GM12872 (cell line): ENCODE data around the gene PPP1R7.

Experiments
- TF ChIP-seq, protein P1 (sequence below): IDR thresholded peaks from 3 replicates; pipeline ENCODE4 v1.5.1; 2011; ENCODE audit warnings: low read depth, mild to moderate bottlenecking, low read length, moderate library complexity; ENCODE audit not compliant: insufficient read depth

The PPP1R7 gene

DNA sequence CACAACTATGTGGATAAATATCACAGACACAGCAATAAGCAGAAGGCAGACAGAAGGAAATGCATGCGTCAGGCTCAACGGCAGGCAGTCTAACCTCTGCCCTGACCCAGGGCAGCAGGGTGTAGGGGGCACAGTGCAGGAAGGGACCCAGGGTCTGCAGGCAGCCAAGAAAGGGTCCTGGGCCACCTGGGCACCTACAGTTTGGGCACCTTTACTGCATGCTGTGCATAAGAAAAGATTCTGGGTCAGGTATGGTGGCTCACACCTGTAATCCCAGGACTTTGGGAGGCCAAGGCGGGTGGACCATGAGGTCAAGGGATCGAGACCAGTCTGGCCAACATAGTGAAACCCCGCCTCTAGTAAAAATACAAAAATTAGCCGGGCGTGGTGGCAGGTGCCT, 18.7 kb upstream of the PPP1R7 start:
- TF ChIP-seq, protein P1, sequence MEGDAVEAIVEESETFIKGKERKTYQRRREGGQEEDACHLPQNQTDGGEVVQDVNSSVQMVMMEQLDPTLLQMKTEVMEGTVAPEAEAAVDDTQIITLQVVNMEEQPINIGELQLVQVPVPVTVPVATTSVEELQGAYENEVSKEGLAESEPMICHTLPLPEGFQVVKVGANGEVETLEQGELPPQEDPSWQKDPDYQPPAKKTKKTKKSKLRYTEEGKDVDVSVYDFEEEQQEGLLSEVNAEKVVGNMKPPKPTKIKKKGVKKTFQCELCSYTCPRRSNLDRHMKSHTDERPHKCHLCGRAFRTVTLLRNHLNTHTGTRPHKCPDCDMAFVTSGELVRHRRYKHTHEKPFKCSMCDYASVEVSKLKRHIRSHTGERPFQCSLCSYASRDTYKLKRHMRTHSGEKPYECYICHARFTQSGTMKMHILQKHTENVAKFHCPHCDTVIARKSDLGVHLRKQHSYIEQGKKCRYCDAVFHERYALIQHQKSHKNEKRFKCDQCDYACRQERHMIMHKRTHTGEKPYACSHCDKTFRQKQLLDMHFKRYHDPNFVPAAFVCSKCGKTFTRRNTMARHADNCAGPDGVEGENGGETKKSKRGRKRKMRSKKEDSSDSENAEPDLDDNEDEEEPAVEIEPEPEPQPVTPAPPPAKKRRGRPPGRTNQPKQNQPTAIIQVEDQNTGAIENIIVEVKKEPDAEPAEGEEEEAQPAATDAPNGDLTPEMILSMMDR, result no peak

DNA sequence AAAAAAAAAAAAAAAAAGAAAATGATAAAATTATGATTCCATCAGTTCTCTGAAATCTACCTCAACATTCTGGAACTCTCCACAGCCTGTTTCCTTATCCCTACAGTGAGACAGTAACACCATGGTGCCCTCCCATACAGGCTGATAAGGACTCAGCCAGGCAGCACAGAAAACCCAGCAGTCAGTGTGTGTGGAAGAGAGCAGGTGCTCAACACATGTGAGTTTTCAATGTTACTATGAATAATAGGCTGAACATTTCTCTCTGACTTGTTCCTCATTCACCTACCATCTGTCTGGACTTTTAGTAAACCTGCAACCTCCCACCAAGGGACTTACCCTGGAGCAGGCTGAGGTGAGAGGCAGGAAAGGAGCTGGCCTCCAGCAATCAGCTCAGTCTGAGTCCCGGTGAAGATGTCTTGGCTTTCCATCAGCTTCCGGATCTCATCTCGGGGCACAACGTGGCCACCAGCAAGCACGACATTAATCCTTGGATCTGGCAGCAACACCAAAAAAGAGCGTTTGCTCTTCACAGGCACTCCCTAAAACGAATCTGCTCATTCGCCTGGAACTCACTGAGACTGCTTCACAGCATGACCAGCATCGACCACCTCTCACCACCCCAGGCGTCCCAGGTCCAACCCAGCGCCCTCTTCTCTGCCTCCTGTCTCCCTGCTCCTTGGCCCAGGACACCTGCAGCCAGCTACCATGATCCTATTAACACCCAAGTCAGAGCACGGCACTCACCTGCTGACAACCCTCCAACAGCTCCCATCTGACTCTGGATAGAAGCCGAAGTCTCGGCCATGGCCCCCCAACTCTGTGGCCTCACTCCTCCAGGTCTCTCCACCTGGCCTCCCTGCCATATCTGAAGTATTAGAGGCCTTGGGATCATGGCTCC, 17.5 kb upstream of the PPP1R7 start:
- TF ChIP-seq, protein P1, result no peak

DNA sequence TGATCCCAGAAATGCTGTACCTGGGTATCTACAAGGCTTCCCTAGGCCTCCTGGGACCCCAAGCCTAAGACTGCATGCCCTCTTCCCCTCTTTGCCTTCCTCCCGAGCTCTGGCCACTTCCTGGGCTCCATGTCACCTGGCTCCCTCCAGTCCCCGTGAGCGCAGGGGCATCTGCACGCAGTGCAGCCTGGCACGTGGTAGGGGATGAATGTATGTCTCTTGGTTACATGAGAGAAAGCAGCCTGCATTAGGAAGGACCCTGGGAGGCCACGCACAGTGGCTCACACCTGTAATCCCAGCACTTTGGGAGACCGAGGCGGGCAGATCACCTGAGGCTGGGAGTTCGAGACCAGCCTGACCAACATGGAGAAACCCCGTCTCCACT, 16.8 kb upstream of the PPP1R7 start:
- TF ChIP-seq, protein P1, result no peak

DNA sequence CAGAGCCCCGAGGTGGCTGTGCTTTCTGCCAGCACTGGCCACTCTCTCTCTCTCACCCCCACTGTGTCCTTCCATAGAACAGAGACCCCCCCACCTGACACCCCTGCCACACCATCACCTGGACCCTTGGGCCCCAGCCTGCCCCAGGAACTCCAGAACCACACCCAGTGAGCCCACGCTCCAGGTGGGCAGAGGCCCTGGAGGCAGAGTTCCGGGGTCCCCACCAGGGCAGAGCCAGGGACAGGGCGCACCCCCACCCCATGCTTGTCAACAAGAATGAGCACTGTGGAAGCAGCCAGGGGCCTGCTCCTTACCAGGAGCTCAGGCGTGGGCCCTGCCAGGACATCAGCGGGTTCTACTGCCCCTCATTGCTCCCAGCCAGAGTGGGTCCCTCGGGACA, 15.6 kb upstream of the PPP1R7 start:
- TF ChIP-seq, protein P1, result no peak

DNA sequence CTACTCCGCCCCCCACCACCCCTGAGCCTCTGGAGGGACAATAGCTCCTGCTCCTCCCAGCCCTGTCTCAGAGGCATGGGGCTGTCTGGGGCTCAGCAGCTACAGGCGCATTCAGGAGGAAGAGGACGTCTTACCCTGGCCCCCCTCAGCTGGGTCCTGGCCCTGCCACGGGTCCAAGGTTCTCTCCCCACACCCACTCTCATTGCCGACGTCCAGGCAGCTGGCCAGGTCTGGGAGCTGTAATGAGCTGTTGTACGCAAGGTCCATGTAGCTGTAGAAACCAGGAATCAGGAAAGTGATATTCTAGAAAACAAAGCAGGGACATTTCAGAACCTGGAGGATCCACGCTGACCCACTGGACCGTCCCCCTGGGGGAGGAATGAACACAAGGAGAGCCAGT, 14.5 kb upstream of the PPP1R7 start:
- TF ChIP-seq, protein P1, result no peak

DNA sequence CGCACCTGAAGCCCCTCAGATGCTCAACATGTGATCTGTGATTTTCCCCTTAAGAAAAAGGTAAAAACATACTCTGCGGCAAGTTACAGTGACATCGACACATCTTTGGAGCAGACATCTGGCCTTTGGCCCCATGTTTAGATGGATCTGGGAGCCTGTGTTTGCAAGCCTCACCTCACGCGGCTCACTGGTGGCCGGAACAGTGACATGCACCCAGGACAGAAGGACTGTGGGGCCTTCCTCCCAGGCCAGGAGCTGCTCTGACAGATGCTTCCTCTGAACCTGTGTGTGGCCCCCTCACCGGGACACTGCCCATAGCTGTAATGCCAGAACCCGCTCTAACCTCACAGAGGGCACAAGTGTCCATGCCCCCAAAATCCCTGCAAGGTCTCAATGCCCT, 14.1 kb upstream of the PPP1R7 start:
- TF ChIP-seq, protein P1, result no peak

DNA sequence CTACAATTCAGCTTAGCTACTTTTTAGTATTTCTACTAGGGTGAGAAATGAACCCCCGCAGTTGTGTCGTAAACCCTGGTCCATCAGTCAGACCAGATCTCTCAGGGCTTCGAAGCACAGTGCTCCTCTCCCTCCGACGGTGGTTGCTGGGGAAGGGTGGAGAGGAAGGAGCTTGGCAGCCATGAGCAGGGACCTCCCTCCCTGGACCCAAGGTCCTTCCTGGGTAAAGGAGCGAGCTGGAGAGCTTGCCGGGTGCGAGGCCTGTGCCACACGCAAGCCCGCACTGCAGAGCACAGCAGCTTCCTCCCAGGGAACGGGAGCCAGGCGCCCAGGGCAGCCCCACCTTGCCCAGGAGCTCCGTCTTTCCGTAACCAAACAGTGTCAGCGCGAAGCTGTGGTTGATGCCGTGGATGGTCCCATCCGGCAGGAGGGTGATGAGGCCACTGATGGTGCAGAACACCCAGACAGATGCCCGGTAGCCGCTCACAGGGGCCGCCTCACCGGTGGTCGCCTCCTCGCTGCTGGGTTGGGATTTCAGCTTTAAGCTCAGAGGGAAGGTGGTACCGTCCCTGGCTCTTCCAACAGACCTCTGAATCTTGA, 13.5 kb upstream of the PPP1R7 start:
- TF ChIP-seq, protein P1, result no peak
